Heart right ventricle (tissue), 16 donors: ENCODE measurements around the gene TUT7. TPM values are rescaled to one million over a fixed set of nuclear protein-coding genes. Genes with fewer than 3 reads are reported as not detected.

Source experiments
- ATAC-seq, 8 donors: fragments of 200-7000 bp; cut with Tn5 transposase; one replicate each; pipeline ENCODE4 v1.9.1; 2020; ENCODE audit warnings: mild to moderate bottlenecking in 8 of 8, moderate library complexity in 8 of 8, moderate number of reproducible peaks in 1 of 8
- DNase-seq, 2 donors: peaks; one replicate each; pipeline ENCODE4 v3.0.0-alpha.2; 2020
- H3K27ac ChIP-seq, 10 donors: fragments of 200-600 bp; sonication (generic) in 2 of 10; one replicate each; pipeline versions ENCODE4 v1.5.0 to v1.8.0; 2020 to 2022; ENCODE audit warnings: mild to moderate bottlenecking in 3 of 10
- H3K27me3 ChIP-seq, 7 donors: fragments of 200-600 bp; one replicate each; pipeline ENCODE4 v1.8.0; 2021 to 2022; ENCODE audit warnings: mild to moderate bottlenecking in 2 of 7
- H3K36me3 ChIP-seq, 9 donors: fragments of 200-600 bp; sonication (generic) in 1 of 9; one replicate each; pipeline versions ENCODE4 v1.5.0 to v1.8.0; 2020 to 2022; ENCODE audit warnings: mild to moderate bottlenecking in 2 of 9
- H3K4me1 ChIP-seq, 9 donors: fragments of 200-600 bp; sonication (generic) in 1 of 9; one replicate each; pipeline versions ENCODE4 v1.5.0 to v1.8.0; 2020 to 2022; ENCODE audit warnings: mild to moderate bottlenecking in 4 of 9
- H3K4me3 ChIP-seq, 10 donors: fragments of 200-600 bp; sonication (generic) in 2 of 10; one replicate each; pipeline versions ENCODE4 v1.5.0 to v1.8.0; 2020 to 2022; ENCODE audit warnings: mild to moderate bottlenecking in 7 of 10, moderate library complexity in 2 of 10
- H3K9me3 ChIP-seq, 11 donors: fragments of 200-600 bp in 10 of 11; sonication (generic) in 2 of 11; one replicate each; pipeline versions ENCODE4 v1.5.0 to v1.8.0; 2013 to 2022; ENCODE audit warnings: mild to moderate bottlenecking in 2 of 11, control low read depth in 1 of 11, moderate library complexity in 1 of 11
- WGBS, 2 donors: extraction: QIAGEN DNeasy Blood & Tissue Kit; methylation state at CpG; one replicate each; pipeline ENCODE4 v1.1.7; 2013; ENCODE audit warnings: inconsistent platforms in 1 of 2; 5-methylcytosine and 5-hydroxymethylcytosine counted together
- intact Hi-C, 10 donors: fragments of 100-400 bp; cut with DNase I; formaldehyde crosslinking; loops; one replicate each; pipeline versions ENCODE4 v1.11.1 to v1.14.2; 2022
- polyA plus RNA-seq, 2 donors: library from polyadenylated mRNA; stranded (reverse); fragments of 200-250 nt; gene quantifications; one replicate each; pipeline ENCODE4 v1.2.3, GENCODE V29; 2013
- total RNA-seq, 10 donors: library from RNA; stranded (reverse); fragmentation: NEBNext Ultra II Directional in 3 of 10; extraction: Animal tissue kit (Norgen Biotek cat#: 25700) in 3 of 10; gene quantifications; one replicate each; pipeline versions ENCODE4 v1.2.1 to v1.2.4, GENCODE V29; 2021 to 2023
- TF ChIP-seq, protein P1 (sequence below), 9 donors: fragments of 200-600 bp; sonication (generic) in 2 of 9; IDR thresholded peaks; one replicate each; pipeline versions ENCODE4 v1.5.0 to v1.8.0; 2021 to 2022; ENCODE audit warnings: antibody characterized with exemption in 9 of 9, mild to moderate bottlenecking in 5 of 9, moderate library complexity in 1 of 9
- donor health status: Arrhythmogenic right ventricular cardiomyopathy.
- donor health status: ischemic (EF 13 %, LVEDD 7.1; RV severe dilation, severe dysfunction).
- donor health status: healthy with polysubstance abuse.
- donor health status: DM: no; HTN: yes; CAD: no.
- donor health status: DM: no; HTN: no; CAD: no.
- donor health status: ischemic (EF 25% LVEDD 6.9; RV normal size, moderate dysfunction).
- donor health status: ischemic (EF 25% LVEDD 5.7; RV mildly dilated, moderate dysfunction).
- donor health status: healthy.
- donor health status: DM: yes; HTN: yes; CAD: no.
- donor health status: Ischemic cardiomyopathy.
- donor health status: ischemic (EF 35%, LVEDD 5.7; RV mildly dilated, moderate dysfunction).
- donor health status: nonischemic (EF 11% LVEDD 7.7; RV severe dilation, severe dysfunction).
- donor health status: DM: yes; HTN: yes; CAD: no.
- donor health status: PGD.
- donor health status: ischemic (EF 29% LVEDD 5.4; RV normal size, mild dysfunction).
- donor health status: nonischemic (EF 23%, LVEDD 6.1; RV moderate dilation, normal function).

Gene TUT7
- total and polyA plus RNA-seq, 12 donors = 6.0 to 16.7 (median 14.2) TPM

DNA sequence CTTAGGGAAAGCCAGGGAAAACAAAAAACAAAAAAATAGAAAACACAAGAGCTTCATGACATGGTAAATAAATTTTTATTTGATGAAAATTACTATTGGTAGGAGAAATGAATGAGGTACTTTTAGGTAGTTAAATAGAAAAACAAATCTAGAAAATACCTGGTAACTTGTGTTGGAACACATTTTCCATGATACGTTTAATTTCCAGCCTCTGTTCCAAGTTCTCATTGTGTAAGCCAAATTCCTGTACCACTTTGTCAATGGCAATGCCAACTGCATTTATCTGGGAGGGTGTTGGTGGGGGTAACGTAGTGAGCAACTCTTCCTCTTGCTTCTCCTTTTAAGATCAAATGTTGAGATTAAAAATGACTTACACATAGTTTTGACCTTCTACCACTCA is 9.4 kb downstream of the TUT7 start:
- ATAC-seq = no peak
- intact Hi-C loops = no loop called here

DNA sequence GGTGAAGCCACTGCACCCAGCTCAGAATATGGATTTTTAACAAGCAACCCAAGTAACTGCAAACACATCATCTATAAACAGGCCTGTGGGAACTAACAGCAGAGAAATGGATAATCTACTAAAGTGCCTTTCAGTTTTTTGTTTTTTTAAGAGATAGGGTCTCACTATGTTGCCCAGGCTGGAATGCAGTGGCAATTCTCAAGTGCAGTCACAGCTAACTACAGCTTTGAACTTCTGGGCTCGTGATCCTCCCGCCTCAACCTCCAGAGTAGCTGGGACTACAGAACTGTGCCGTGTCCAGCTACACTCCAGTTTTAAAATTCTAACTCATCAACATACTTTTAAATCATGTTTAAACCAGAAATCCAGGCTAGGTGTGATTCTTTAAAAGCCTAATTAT is 11.9 kb downstream of the TUT7 start:
- Histone ChIP-seq H3K27me3 (no peaks in the 10 kb centered on the region), H3K36me3 (peaks cover 0 to 94% (median 70%) of the 10 kb centered on the region in 9 donors), H3K27ac (no peak overlapping the region), H3K9me3 (no peaks in the 10 kb centered on the region), H3K4me3 (no peak overlapping the region), H3K4me1 (peaks cover 0 to 45% (median 11%) of the 10 kb centered on the region in 9 donors)
- TF ChIP-seq, protein P1, sequence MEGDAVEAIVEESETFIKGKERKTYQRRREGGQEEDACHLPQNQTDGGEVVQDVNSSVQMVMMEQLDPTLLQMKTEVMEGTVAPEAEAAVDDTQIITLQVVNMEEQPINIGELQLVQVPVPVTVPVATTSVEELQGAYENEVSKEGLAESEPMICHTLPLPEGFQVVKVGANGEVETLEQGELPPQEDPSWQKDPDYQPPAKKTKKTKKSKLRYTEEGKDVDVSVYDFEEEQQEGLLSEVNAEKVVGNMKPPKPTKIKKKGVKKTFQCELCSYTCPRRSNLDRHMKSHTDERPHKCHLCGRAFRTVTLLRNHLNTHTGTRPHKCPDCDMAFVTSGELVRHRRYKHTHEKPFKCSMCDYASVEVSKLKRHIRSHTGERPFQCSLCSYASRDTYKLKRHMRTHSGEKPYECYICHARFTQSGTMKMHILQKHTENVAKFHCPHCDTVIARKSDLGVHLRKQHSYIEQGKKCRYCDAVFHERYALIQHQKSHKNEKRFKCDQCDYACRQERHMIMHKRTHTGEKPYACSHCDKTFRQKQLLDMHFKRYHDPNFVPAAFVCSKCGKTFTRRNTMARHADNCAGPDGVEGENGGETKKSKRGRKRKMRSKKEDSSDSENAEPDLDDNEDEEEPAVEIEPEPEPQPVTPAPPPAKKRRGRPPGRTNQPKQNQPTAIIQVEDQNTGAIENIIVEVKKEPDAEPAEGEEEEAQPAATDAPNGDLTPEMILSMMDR (IDR thresholded peaks at IDR 0.05) = no peak
- intact Hi-C loops = no loop called here
- ATAC-seq = no peak
- WGBS, 2 donors = 97 to 99% methylated on average over 3 of the region's 3 CpGs
- DNase-seq = no peak

More for the DNA sequence above, 9.4 kb downstream of the TUT7 start:
- peaks cover 0 to 69% (median 54%) of the 10 kb centered on the region in 9 donors for H3K36me3 ChIP-seq
- H3K4me1 ChIP-seq = peaks cover 0 to 58% (median 18%) of the 10 kb centered on the region in 9 donors
- H3K27me3 ChIP-seq = no peaks in the 10 kb centered on the region
- no peak overlapping the region for H3K27ac ChIP-seq
- H3K4me3 ChIP-seq = no peak overlapping the region
- no peaks in the 10 kb centered on the region for H3K9me3 ChIP-seq
- 68 to 72% methylated on average over 2 of the region's 2 CpGs for WGBS, 2 donors
- TF ChIP-seq, protein P1 (IDR thresholded peaks at IDR 0.05) = no peak
- no peak for DNase-seq

DNA sequence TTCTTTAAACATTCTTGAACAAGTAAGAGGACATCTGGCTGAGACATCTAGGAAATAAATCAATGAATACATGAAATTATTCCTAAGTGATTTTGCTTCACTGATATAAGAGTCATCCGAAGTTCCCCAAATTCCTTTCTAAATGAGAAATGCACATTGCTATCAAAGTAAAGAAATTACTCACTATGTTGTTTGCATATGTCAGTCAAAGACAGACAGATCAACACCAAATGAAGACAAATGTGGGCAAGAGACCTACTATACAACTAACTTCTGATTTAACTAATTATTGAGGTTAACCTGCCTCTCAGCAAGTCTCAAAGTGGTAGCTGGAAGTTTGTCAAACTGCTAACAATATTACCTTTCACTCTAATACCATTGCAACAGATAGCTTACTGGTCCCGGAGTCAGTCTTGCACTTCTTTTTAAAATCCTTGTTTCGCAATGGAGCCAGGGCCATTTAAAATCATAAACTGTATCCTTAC is 13.2 kb downstream of the TUT7 start:
- Histone ChIP-seq H3K36me3 (peaks cover 0 to 100% (median 80%) of the 10 kb centered on the region in 9 donors), H3K4me1 (peaks cover 0 to 39% (median 0%) of the 10 kb centered on the region in 9 donors), H3K27me3 (no peaks in the 10 kb centered on the region), H3K9me3 (no peaks in the 10 kb centered on the region), H3K27ac (no peak overlapping the region), H3K4me3 (no peak overlapping the region)
- WGBS, 2 donors = 81 to 90% methylated on average over 3 of the region's 3 CpGs
- intact Hi-C loops = no loop called here
- TF ChIP-seq, protein P1 (IDR thresholded peaks at IDR 0.05) = no peak
- ATAC-seq (no peak), DNase-seq (no peak)

DNA sequence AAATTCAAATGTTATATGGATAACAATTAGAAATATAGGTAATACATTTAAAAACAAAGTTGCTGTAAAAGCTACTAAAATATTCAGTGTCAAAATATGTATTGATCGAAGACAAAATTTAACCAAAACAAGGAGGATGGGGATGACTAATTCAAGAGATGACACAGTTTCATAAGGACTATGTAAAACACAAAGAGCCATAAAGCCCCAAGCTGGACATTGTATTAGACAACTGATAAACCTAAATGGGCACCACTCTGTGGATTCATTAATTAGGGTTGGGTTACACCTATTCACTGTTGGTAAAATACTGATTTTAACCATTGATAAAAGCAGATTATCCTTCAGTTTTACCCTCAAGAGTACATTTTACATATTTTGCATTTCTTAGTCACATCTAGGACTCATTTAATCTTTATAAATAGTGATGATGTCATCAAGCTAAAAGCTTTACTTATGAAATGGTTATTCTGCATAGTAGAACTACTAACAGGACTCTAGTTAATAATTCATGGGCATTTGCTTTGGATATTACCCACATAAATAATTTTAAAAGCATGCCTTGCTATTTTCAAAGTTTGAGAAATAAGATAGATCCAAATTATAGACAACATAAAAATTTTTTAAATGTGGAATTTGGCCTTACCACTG is 13.7 kb downstream of the TUT7 start:
- no peak for DNase-seq
- no peaks in the 10 kb centered on the region for H3K9me3 ChIP-seq
- no peak overlapping the region for H3K4me3 ChIP-seq
- no peak overlapping the region for H3K27ac ChIP-seq
- H3K36me3 ChIP-seq = peaks cover 0 to 100% (median 80%) of the 10 kb centered on the region in 9 donors
- TF ChIP-seq, protein P1 (IDR thresholded peaks at IDR 0.05) = no peak
- H3K27me3 ChIP-seq = no peaks in the 10 kb centered on the region
- intact Hi-C loops = no loop called here
- peaks cover 0 to 36% (median 0%) of the 10 kb centered on the region in 9 donors for H3K4me1 ChIP-seq
- no peak for ATAC-seq
- 47 to 100% methylated on average over 1 of the region's 1 CpG for WGBS, 2 donors
